ENCODE measurements around the gene NXT2.
"Not testable (repeated sequence)": the region's sequence is repeated elsewhere in the genome, so short reads cannot be mapped to it uniquely, and the experiment has no call there.

Gene NXT2

DNA sequence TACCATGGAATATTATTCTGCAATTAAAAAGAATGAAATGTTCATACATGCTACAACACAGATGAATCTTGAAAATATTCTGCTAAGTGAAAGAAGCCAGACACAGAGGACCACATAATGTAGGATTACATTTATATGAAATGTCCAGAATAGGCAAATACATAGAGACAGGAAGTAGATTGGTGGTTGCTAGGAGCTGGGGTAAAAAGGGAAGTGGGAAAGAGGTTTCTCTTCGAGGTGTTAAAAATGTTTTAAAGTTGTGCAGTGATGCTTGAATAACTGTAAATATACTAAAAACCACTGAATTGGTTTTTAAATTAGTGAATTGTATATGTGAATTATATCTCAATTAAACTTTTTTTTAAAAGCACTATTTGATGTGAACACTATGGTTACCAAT, 3.6 kb upstream of the NXT2 start:
- Histone ChIP-seq H3K27me3 (peaks cover 0 to 39% (median 19%) of the 10 kb centered on the region in 11 experiments; a peak in 19 of 22 replicates), H3K4me1 (peaks cover 0 to 18% (median 9%) of the 10 kb centered on the region in 10 experiments; a peak in 12 of 20 replicates), H3K4me3 (no peak overlapping the region), H4K20me1 (no peaks in the 10 kb centered on the region), H3K36me3 (no peaks in the 10 kb centered on the region), H3K27ac (peak overlapping the region in 2 of 11 experiments; percentile 39 to 43; a peak in 2 of 22 replicates), H3K9ac (no peak overlapping the region), H3K9me3 (replicated peaks in 1 of 11) (peaks cover 3 to 17% (median 6%) of the 10 kb centered on the region in 11 experiments; a peak in 12 of 22 replicates), H3K4me2 (peak overlapping the region in 7 of 11 experiments; percentile 1 to 69 (median 36); a peak in 9 of 22 replicates)
- TF ChIP-seq Cebpa-rat (IDR thresholded peaks at IDR 0.05) = no peak

DNA sequence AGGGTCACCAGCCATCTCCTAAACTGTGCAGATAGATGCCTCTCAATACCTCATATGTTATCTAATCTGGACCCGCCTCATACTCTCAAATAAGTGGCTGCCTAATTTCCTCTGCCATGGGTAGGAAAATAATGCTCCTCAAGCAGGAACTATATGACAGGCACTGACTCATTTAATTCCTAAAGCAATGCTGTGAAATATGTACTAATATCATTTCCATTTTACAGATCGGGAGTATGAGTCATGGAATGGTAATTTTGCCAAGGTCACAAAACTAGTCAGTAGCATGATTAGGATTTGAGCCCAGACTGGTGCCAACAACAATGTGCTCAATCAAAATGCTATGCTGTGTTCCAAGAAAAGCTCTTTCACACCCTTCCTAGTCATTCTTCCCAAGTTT, 3.0 kb upstream of the NXT2 start:
- peaks cover 0 to 21% (median 11%) of the 10 kb centered on the region in 10 experiments; a peak in 12 of 20 replicates for H3K4me1 ChIP-seq
- peak overlapping the region in 2 of 11 experiments; percentile 39 to 43; a peak in 2 of 22 replicates for H3K27ac ChIP-seq
- no peaks in the 10 kb centered on the region for H4K20me1 ChIP-seq
- H3K27me3 ChIP-seq = peaks cover 0 to 37% (median 19%) of the 10 kb centered on the region in 11 experiments; a peak in 18 of 22 replicates
- H3K4me3 ChIP-seq = no peak overlapping the region
- no peaks in the 10 kb centered on the region for H3K36me3 ChIP-seq
- peak overlapping the region in 7 of 11 experiments; percentile 1 to 69 (median 36); a peak in 12 of 22 replicates for H3K4me2 ChIP-seq
- TF ChIP-seq Cebpa-rat (IDR thresholded peaks at IDR 0.05) = no peak
- H3K9me3 ChIP-seq (replicated peaks in 1 of 11) = peaks cover 3 to 17% (median 6%) of the 10 kb centered on the region in 11 experiments; a peak in 12 of 22 replicates
- no peak overlapping the region for H3K9ac ChIP-seq

GRCh38 chrX:109534933-109535332, 1.7 kb upstream of the NXT2 start:
- Histone ChIP-seq H4K20me1 (no peaks in the 10 kb centered on the region), H3K4me1 (peaks cover 0 to 21% (median 11%) of the 10 kb centered on the region in 10 experiments; a peak in 12 of 20 replicates), H3K27ac (no peak overlapping the region), H3K36me3 (no peaks in the 10 kb centered on the region), H3K4me2 (no peak overlapping the region), H3K27me3 (peaks cover 0 to 29% (median 12%) of the 10 kb centered on the region in 11 experiments; a peak in 17 of 22 replicates), H3K9ac (no peak overlapping the region), H3K4me3 (no peak overlapping the region), H3K9me3 (replicated peaks in 1 of 11) (peaks cover 0 to 6% (median 0%) of the 10 kb centered on the region in 11 experiments; a peak in 3 of 22 replicates)
- TF ChIP-seq Cebpa-rat (IDR thresholded peaks at IDR 0.05) = no peak

DNA sequence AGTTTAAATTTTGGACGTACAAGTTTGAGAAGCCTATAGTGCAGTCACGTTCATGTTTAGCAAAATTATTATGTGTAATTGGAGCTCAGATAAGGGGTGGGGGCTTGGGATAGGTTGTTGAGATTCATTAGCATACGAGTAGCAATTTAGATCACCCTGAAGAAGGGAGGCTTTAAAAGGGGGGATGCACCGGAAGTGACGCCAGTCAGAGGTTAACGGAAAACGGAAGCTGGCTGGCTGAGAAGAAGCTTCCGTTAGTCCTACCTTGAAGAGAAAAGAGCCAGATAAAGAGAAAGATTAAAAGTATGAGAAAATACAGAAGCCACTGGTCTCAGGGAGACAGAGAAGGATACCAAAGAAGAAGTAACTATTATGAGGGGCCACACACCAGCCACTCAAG, 1.1 kb upstream of the NXT2 start:
- Histone ChIP-seq H4K20me1 (no peaks in the 10 kb centered on the region), H3K9me3 (replicated peaks in 1 of 11) (peaks cover 0 to 6% (median 0%) of the 10 kb centered on the region in 11 experiments; a peak in 3 of 22 replicates), H3K36me3 (no peaks in the 10 kb centered on the region), H3K27ac (no peak overlapping the region), H3K27me3 (peaks cover 0 to 28% (median 11%) of the 10 kb centered on the region in 11 experiments; a peak in 17 of 22 replicates), H3K9ac (no peak overlapping the region), H3K4me1 (peaks cover 0 to 21% (median 11%) of the 10 kb centered on the region in 10 experiments; a peak in 12 of 20 replicates), H3K4me2 (no peak overlapping the region), H3K4me3 (no peak overlapping the region)
- TF ChIP-seq Cebpa-rat (IDR thresholded peaks at IDR 0.05) = no peak

DNA sequence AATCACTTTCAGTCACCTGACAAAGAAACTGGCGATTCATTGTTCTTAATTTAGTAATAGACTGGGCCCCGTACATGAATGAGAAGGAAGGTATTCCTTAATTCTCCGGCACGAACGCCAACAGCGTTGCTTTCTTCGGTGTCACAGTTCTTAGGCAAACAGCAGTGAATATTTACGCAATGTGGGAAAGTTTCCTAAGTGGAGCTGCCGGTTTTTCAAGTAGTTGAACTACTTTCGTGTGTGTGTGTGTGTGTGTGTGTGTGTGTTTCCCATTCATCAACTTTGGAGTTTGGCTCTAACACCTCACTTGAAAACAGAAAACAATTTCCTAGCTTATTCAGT, 651 bp downstream of the NXT2 start:
- Histone ChIP-seq H3K36me3 (no peaks in the 10 kb centered on the region), H3K27me3 (peaks cover 0 to 34% (median 21%) of the 10 kb centered on the region in 11 experiments; a peak in 19 of 22 replicates), H3K9me3 (replicated peaks in 1 of 11) (peaks cover 0 to 6% (median 0%) of the 10 kb centered on the region in 11 experiments; a peak in 3 of 22 replicates), H4K20me1 (no peaks in the 10 kb centered on the region), H3K27ac (peak overlapping the region; percentile 80 to 95 (median 89)), H3K4me3 (peak overlapping the region; percentile 52 to 71 (median 64)), H3K9ac (peak overlapping the region; percentile 79 to 91 (median 87)), H3K4me2 (peak overlapping the region; percentile 42 to 67 (median 57)), H3K4me1 (peaks cover 0 to 29% (median 11%) of the 10 kb centered on the region in 10 experiments; a peak in 12 of 20 replicates)
- TF ChIP-seq Cebpa-rat (IDR thresholded peaks at IDR 0.05) = no peak

DNA sequence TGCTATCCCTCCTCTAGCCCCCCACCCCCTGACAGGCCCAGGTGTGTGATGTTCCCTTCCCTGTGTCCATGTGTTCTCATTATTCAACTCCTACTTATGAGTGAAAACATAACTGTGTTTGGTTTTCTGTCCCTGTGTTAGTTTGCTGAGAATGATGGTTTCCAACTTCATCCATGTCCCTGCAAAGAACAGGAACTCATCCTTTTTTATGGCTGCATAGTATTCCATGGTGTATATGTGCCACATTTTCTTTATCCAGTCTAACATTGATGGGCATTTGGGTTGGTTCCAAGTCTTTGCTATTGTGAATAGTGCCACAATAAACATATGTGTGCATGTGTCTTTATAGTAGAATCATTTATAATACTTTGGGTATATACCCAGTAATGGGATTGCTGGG, 2.4 kb downstream of the NXT2 start:
- H3K4me2 ChIP-seq; H3K27ac ChIP-seq; H4K20me1 ChIP-seq; H3K9ac ChIP-seq; H3K4me3 ChIP-seq; H3K9me3 ChIP-seq (replicated peaks in 1 of 11); H3K36me3 ChIP-seq: not testable (repeated sequence)
- H3K4me1 ChIP-seq = peaks cover 0 to 19% (median 4%) of the 10 kb centered on the region in 10 experiments; a peak in 8 of 20 replicates
- H3K27me3 ChIP-seq = peaks cover 11 to 45% (median 38%) of the 10 kb centered on the region in 11 experiments

DNA sequence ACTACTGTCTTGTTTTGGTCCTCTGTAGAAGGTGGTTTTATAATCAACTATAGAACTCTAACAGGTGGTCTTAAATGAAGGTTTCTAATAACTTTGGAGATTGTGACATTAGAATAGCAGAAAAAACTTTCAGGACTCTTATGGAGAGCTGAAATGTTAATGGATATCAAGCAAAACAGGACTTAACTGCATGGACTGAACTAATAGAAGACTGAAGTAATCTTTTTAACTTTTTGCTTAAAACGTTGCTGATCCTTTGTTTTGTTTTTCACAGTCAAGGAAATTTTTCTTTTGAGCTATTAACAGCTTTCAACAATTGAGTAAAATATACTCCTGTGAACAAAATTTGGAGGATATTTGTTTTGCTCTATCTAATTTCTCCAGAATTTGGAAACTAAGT, 17.2 kb downstream of the NXT2 start:
- Histone ChIP-seq H3K4me1 (no peaks in the 10 kb centered on the region), H3K4me3 (no peak overlapping the region), H3K27me3 (peaks cover 46 to 89% (median 77%) of the 10 kb centered on the region in 11 experiments; a peak in 21 of 22 replicates), H3K9ac (no peak overlapping the region), H3K9me3 (replicated peaks in 1 of 11) (peaks cover 34 to 67% (median 51%) of the 10 kb centered on the region in 11 experiments), H3K27ac (no peak overlapping the region), H3K36me3 (no peaks in the 10 kb centered on the region), H4K20me1 (no peaks in the 10 kb centered on the region), H3K4me2 (no peak overlapping the region)
- no peak for TF ChIP-seq Cebpa-rat (IDR thresholded peaks at IDR 0.05)

- not testable (repeated sequence) for H3K9ac ChIP-seq, H3K27ac ChIP-seq, H3K4me3 ChIP-seq, H3K4me2 ChIP-seq, H3K36me3 ChIP-seq, H4K20me1 ChIP-seq, H3K4me1 ChIP-seq
- Histone ChIP-seq H3K9me3 (replicated peaks in 1 of 11) (peaks cover 0 to 22% (median 0%) of the 10 kb centered on the region in 11 experiments; a peak in 2 of 22 replicates), H3K27me3 (peaks cover 51 to 98% (median 92%) of the 10 kb centered on the region in 11 experiments; a peak in 21 of 22 replicates)
Measured at GRCh38 chrX:109576083-109576482, 39.4 kb downstream of the NXT2 start.

- no peak for TF ChIP-seq Cebpa-rat (IDR thresholded peaks at IDR 0.05)
- no peak overlapping the region for H3K9ac ChIP-seq
Measured at GRCh38 chrX:109577055-109577454, 40.4 kb downstream of the NXT2 start.

More at GRCh38 chrX:109577055-109577454, 40.4 kb downstream of the NXT2 start:
- Histone ChIP-seq H4K20me1 (no peaks in the 10 kb centered on the region; a peak in 1 of 22 replicates), H3K27ac (no peak overlapping the region), H3K4me1 (no peaks in the 10 kb centered on the region), H3K9me3 (replicated peaks in 1 of 11) (peaks cover 0 to 16% (median 0%) of the 10 kb centered on the region in 11 experiments; a peak in 2 of 22 replicates), H3K4me3 (no peak overlapping the region), H3K27me3 (peaks cover 53 to 99% (median 92%) of the 10 kb centered on the region in 11 experiments; a peak in 21 of 22 replicates), H3K36me3 (no peaks in the 10 kb centered on the region), H3K4me2 (no peak overlapping the region)
